Stomach (tissue), 4 donors: ENCODE results near the gene SH3BGRL.

ENCODE experiments used
- CTCF ChIP-seq, 7 experiments: fragments of 450-650 bp in 4 of 7; fragments of 200-600 bp in 3 of 7; sonication (generic) in 3 of 7; IDR thresholded peaks; one replicate each; pipeline ENCODE4 v1.5.1; 2016 to 2019; ENCODE audit warnings: antibody characterized with exemption in 7 of 7, control low read depth in 2 of 7, mild to moderate bottlenecking in 1 of 7
- EP300 ChIP-seq: sonication (generic); formaldehyde crosslinking; IDR thresholded peaks from one replicate; pipeline ENCODE4 v1.6.1; 2017; ENCODE audit warnings: antibody characterized with exemption
- POLR2A ChIP-seq, 4 donors: fragments of 450-650 bp; IDR thresholded peaks; one replicate each; pipeline ENCODE4 v1.6.1; 2016; ENCODE audit warnings: antibody characterized with exemption in 4 of 4, control low read depth in 2 of 4, mild to moderate bottlenecking in 1 of 4, moderate library complexity in 1 of 4
- POLR2AphosphoS5 ChIP-seq, 3 donors: sonication (generic); formaldehyde crosslinking; IDR thresholded peaks; one replicate each; pipeline ENCODE4 v1.6.1; 2016; ENCODE audit warnings: antibody characterized with exemption in 3 of 3

DNA sequence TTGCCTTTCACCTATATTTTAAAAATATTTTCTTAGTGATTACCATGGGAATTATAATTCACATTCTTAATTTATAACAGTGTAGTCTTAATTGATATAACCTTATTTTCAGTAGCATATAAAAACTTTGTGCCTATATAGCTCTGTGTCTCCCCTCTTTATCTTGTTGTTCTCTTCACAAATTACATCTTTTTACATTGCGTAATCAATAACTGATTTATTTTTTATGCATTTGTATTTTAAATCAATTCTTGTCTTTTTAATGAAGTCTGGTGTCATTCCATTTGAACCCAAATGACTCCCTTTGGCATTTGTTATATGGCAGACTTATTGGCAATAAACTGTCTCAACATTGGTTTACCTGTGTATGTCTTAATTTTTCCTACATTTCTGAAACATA, 137.0 kb downstream of the SH3BGRL start:
- TF ChIP-seq EP300: no peak
- TF ChIP-seq CTCF (IDR thresholded peaks at IDR 0.05): no peak
- no peak for TF ChIP-seq POLR2A (IDR thresholded peaks at IDR 0.05)
- no peak for TF ChIP-seq POLR2AphosphoS5 (IDR thresholded peaks at IDR 0.05)
